DND-41 (cell line): ENCODE results near the gene CES4A.
"Not testable (repeated sequence)": the region's sequence is repeated elsewhere in the genome, so short reads cannot be mapped to it uniquely, and the experiment has no call there.

Source experiments
- ATAC-seq: fragments of 200-7000 bp; cut with Tn5 transposase; 3 replicates; pipeline ENCODE4 v1.9.1; 2021; ENCODE audit warnings: low read depth; ENCODE audit not compliant: insufficient read depth
- DNase-seq: peaks from one replicate; pipeline ENCODE4 v3.0.0-alpha.2; 2020
- H2AFZ ChIP-seq: 2 replicates; pipeline ENCODE4 v1.6.0; 2012; ENCODE audit warnings: low read depth, low read length
- H3K27ac ChIP-seq: 2 replicates; pipeline ENCODE4 v1.5.1; 2012; ENCODE audit warnings: low read length, inconsistent platforms
- H3K27me3 ChIP-seq: fragments of 200-600 bp; sonication (generic); 2 replicates; pipeline ENCODE4 v1.6.0; 2012; ENCODE audit warnings: low read length, mild to moderate bottlenecking, inconsistent platforms; ENCODE audit not compliant: insufficient read depth, poor library complexity
- H3K36me3 ChIP-seq: 2 replicates; pipeline ENCODE4 v1.5.1; 2012; ENCODE audit warnings: low read length, inconsistent platforms; ENCODE audit not compliant: insufficient read depth
- H3K4me1 ChIP-seq: 2 replicates; pipeline ENCODE4 v1.5.1; 2012; ENCODE audit warnings: mild to moderate bottlenecking, low read length; ENCODE audit not compliant: insufficient read depth
- H3K4me2 ChIP-seq: 2 replicates; pipeline ENCODE4 v1.6.0; 2012; ENCODE audit warnings: mild to moderate bottlenecking, moderate library complexity, low read length, inconsistent platforms; ENCODE audit not compliant: insufficient read depth
- H3K4me3 ChIP-seq, 2 experiments: fragments of 200-600 bp in 1 of 2; shearing (Covaris generic) in 1 of 2; 2 replicates each; pipeline ENCODE4 v1.5.1; 2012 to 2016; ENCODE audit warnings: inconsistent platforms in 2 of 2, low read length in 2 of 2, mild to moderate bottlenecking in 2 of 2, low read depth in 1 of 2, moderate library complexity in 1 of 2
- H3K79me2 ChIP-seq: 2 replicates; pipeline ENCODE4 v1.6.0; 2012; ENCODE audit warnings: low read length, inconsistent platforms; ENCODE audit not compliant: insufficient read depth
- H3K9ac ChIP-seq: 2 replicates; pipeline ENCODE4 v1.6.0; 2012; ENCODE audit warnings: low read depth, mild to moderate bottlenecking, inconsistent platforms, low read length, moderate library complexity
- H3K9me3 ChIP-seq: 2 replicates; pipeline ENCODE4 v1.5.1; 2012; ENCODE audit warnings: low read length, moderate library complexity, mild to moderate bottlenecking, inconsistent platforms; ENCODE audit not compliant: insufficient read depth, severe bottlenecking
- H4K20me1 ChIP-seq: 2 replicates; pipeline ENCODE4 v1.6.0; 2012; ENCODE audit warnings: low read length; ENCODE audit not compliant: insufficient read depth
- CTCF ChIP-seq: IDR thresholded peaks from 2 replicates; pipeline ENCODE4 v1.5.1; 2012; ENCODE audit warnings: borderline replicate concordance, low read length, moderate library complexity, mild to moderate bottlenecking; ENCODE audit not compliant: poor library complexity, severe bottlenecking; ENCODE audit errors: extremely low read depth
- EZH2 ChIP-seq: IDR thresholded peaks from 3 replicates; pipeline ENCODE4 v1.6.1; 2012; ENCODE audit warnings: borderline replicate concordance, low read depth, mild to moderate bottlenecking, moderate library complexity, low read length, inconsistent platforms; ENCODE audit not compliant: severe bottlenecking

The CES4A gene

GRCh38 chr16:67039260-67040020, 51.1 kb downstream of the CES4A start:
- DNase-seq (no peak), ATAC-seq (no peak)
- peaks cover 60% of the 10 kb centered on the region; the same call in 1 of the 2 replicates for H4K20me1 ChIP-seq
- H3K36me3 ChIP-seq = peaks cover 86% of the 10 kb centered on the region
- no peak for TF ChIP-seq CTCF
- TF ChIP-seq EZH2 = no peak
- no peaks in the 10 kb centered on the region for H3K9me3 ChIP-seq
- H3K4me2 ChIP-seq = no peak overlapping the region
- H3K4me3 ChIP-seq = no peak overlapping the region
- H3K79me2 ChIP-seq = peaks cover 100% of the 10 kb centered on the region
- no peak overlapping the region for H2AFZ ChIP-seq
- H3K9ac ChIP-seq = no peak overlapping the region
- H3K4me1 ChIP-seq = peaks cover 10% of the 10 kb centered on the region; the same call in 1 of the 2 replicates
- H3K27me3 ChIP-seq = no peaks in the 10 kb centered on the region
- H3K27ac ChIP-seq = no peak overlapping the region

- DNase-seq (no peak), ATAC-seq (no peak)
- H3K27ac ChIP-seq = no peak overlapping the region
- H3K4me1 ChIP-seq = peaks cover 6% of the 10 kb centered on the region; the same call in 1 of the 2 replicates
- no peak overlapping the region for H3K4me3 ChIP-seq
- H3K4me2 ChIP-seq = no peak overlapping the region
- no peaks in the 10 kb centered on the region for H3K27me3 ChIP-seq
- peaks cover 54% of the 10 kb centered on the region; the same call in 1 of the 2 replicates for H4K20me1 ChIP-seq
- TF ChIP-seq CTCF (no peak), EZH2 (no peak)
- no peak overlapping the region for H3K9ac ChIP-seq
- H3K9me3 ChIP-seq = no peaks in the 10 kb centered on the region
- H3K79me2 ChIP-seq = peaks cover 100% of the 10 kb centered on the region
- H3K36me3 ChIP-seq = peaks cover 84% of the 10 kb centered on the region
- H2AFZ ChIP-seq = no peak overlapping the region
Measured at GRCh38 chr16:67040166-67040565, 51.8 kb downstream of the CES4A start.

- Histone ChIP-seq H3K4me2 (no peak overlapping the region), H3K4me3 (no peak overlapping the region), H3K36me3 (peaks cover 83% of the 10 kb centered on the region), H3K27ac (no peak overlapping the region), H3K4me1 (0 out of 2 replicates have a peak, but pooled peaks cover 3% of the 10 kb centered on the region), H3K9ac (no peak overlapping the region), H4K20me1 (peaks cover 53% of the 10 kb centered on the region; the same call in 1 of the 2 replicates), H3K27me3 (no peaks in the 10 kb centered on the region), H3K79me2 (peaks cover 100% of the 10 kb centered on the region), H2AFZ (no peak overlapping the region), H3K9me3 (no peaks in the 10 kb centered on the region)
- no peak for DNase-seq
- TF ChIP-seq CTCF = no peak
- TF ChIP-seq EZH2 = no peak
- no peak for ATAC-seq
Measured at GRCh38 chr16:67040906-67041305, 52.5 kb downstream of the CES4A start.

GRCh38 chr16:67041520-67041919, 53.1 kb downstream of the CES4A start:
- H3K27me3 ChIP-seq, H3K27ac ChIP-seq, H2AFZ ChIP-seq, H3K9me3 ChIP-seq, H3K4me3 ChIP-seq, H3K9ac ChIP-seq, H3K4me1 ChIP-seq, H3K4me2 ChIP-seq: not testable (repeated sequence)
- peaks cover 52% of the 10 kb centered on the region; the same call in 1 of the 2 replicates for H4K20me1 ChIP-seq
- ATAC-seq (peak; percentile 65), DNase-seq (peak; percentile 11)
- H3K36me3 ChIP-seq = peaks cover 82% of the 10 kb centered on the region
- H3K79me2 ChIP-seq = peaks cover 100% of the 10 kb centered on the region
